Ectodermal cell (in vitro differentiated cells): ENCODE data around the gene ETNK2.

Source experiments
- H3K27ac ChIP-seq: 2 replicates; pipeline ENCODE4 v1.7.0; 2013; ENCODE audit warnings: mild to moderate bottlenecking, low read depth, low read length; ENCODE audit not compliant: insufficient read depth, poor library complexity, severe bottlenecking
- H3K27me3 ChIP-seq: 2 replicates; pipeline ENCODE4 v1.7.0; 2013; ENCODE audit warnings: mild to moderate bottlenecking, low read length; ENCODE audit not compliant: insufficient read depth, control insufficient read depth, poor library complexity, severe bottlenecking
- H3K36me3 ChIP-seq: one replicate; pipeline ENCODE4 v1.7.0; 2013; ENCODE audit warnings: low read length; ENCODE audit not compliant: control insufficient read depth, insufficient read depth
- H3K4me1 ChIP-seq: one replicate; pipeline ENCODE4 v1.7.0; 2013; ENCODE audit warnings: low read length; ENCODE audit not compliant: control insufficient read depth, insufficient read depth
- H3K4me3 ChIP-seq: 2 replicates; pipeline ENCODE4 v1.7.0; 2013; ENCODE audit warnings: low read depth, low read length, control low read depth; ENCODE audit not compliant: insufficient read depth
- H3K9me3 ChIP-seq: 2 replicates; pipeline ENCODE4 v1.7.0; 2013; ENCODE audit warnings: mild to moderate bottlenecking, low read length, moderate library complexity; ENCODE audit not compliant: control insufficient read depth
- WGBS, 2 experiments: methylation state at CpG; one replicate each; pipeline ENCODE4 v1.1.7; 2013; ENCODE audit warnings: missing lambda C conversion rate in 2 of 2; 5-methylcytosine and 5-hydroxymethylcytosine counted together

ETNK2 gene

DNA sequence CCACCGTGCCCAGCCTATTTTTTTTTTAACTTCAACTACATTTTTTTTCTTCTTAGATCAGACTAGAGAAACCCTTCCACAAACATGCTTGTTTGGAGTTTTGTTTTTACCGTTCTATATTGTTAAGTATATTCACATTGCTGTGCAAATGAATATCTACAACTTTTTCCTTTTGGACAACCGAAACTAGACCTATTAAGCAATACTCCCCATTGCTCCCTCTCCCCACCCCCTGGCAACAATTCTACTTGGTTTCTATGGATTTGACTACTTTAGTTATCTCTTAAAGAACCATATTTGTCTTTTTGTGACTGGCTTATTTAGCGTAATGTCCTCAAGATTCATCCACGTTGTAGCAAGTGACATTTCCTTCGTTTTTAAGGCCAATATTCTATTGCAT lies 19.1 kb downstream of the ETNK2 start:
- Histone ChIP-seq H3K4me3 (no peak overlapping the region), H3K27me3 (no peaks in the 10 kb centered on the region), H3K9me3 (no peaks in the 10 kb centered on the region), H3K36me3 (no peaks in the 10 kb centered on the region), H3K27ac (no peak overlapping the region), H3K4me1 (peaks cover 5% of the 10 kb centered on the region)
- 96 to 99% methylated on average over 4 of the region's 6 CpGs for WGBS, 2 experiments

DNA sequence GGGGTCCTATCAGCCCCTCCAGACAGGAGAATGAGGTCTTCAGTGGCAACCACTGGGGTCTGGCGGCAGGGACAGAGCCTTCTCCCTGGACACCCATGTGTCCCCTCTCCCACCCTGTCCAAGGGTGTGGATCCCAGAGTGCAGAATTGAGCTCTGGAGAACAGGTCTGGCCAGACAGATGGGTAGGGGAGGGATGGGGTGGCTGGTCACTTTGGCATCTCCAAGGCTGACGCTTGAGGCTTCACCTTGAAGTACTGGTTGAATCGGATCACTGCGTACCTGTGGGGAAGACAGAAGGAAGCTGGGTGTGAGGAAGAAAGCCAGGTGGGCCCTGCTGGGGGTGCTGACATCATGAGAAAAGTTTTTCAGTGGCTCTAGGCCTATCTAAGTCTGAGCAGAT lies 19.9 kb downstream of the ETNK2 start:
- no peaks in the 10 kb centered on the region for H3K9me3 ChIP-seq
- whole genome bisulfite sequencing, 2 experiments, result 85 to 93% methylated on average over 4 of the region's 4 CpGs
- H3K4me3 ChIP-seq, result no peak overlapping the region
- peaks cover 7% of the 10 kb centered on the region for H3K4me1 ChIP-seq
- no peaks in the 10 kb centered on the region for H3K36me3 ChIP-seq
- no peaks in the 10 kb centered on the region for H3K27me3 ChIP-seq
- H3K27ac ChIP-seq, result no peak overlapping the region

DNA sequence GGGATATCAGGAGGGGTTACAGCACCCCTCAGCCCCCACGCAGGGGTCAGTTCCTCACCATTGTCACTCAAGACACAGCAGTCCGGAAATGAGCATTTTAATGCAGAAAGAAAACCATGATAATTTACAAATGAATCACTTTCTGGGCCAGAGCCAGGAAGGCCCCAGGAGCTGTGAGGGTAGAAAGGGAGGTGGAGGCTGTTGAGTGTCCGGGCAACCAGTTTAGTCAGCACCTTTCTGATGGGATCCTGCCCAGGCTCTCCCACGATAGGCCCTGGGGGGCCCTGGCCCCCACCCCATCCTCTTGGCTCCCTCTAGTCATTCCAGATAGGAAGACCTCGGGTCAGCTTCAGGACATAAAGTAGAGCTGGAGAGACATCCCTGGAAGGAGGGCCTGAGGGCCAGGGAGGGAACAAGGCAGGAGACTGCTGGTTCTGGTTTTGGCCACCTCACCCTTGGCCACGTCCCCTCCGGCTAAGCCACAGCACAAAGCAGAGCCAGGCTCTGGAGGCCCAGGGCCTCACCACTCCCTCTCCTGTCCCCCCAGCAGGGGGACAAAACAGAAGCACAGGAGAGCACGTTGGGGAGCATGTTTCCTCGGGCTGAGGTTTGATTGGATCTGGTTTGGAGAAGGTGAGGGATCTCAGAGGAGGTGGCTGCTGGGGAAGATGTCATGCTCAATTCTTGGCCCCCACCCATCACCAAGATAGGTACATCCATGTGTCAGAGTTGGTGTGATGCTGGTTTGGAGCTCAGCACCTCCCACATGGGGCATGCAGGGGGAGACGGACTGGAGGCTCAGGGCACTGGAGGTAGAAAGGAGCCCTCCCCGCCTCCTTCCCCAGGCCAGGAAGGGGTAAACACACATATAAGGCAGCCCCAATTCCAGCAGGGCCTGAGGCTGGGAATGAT lies 20.6 kb downstream of the ETNK2 start:
- WGBS, 2 experiments, result 85 to 91% methylated on average over 11 of the region's 11 CpGs

DNA sequence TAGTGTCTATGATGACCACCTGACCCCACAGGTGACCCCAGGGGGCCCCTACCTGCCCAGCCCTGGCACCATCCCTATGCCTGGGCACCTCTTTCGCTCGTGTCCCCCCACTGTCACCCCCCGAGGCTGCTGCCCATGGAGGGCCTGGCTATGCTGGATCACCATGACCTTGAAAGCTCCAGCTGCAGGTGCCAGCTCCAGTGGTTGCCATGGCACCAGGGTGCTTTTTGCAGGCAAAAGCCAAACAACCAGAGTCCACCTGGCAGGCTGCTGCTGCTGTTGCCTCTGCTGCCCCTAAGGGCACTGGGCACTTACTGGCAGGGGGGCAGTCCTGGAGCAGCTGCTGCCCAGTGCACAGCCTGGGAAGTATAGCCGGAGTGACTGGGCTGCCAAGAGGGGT lies 21.7 kb downstream of the ETNK2 start:
- Histone ChIP-seq H3K4me1 (peaks cover 15% of the 10 kb centered on the region), H3K36me3 (no peaks in the 10 kb centered on the region), H3K9me3 (no peaks in the 10 kb centered on the region), H3K4me3 (no peak overlapping the region), H3K27ac (no peak overlapping the region), H3K27me3 (no peaks in the 10 kb centered on the region)
- WGBS, 2 experiments, result 94 to 96% methylated on average over 4 of the region's 4 CpGs

More for the DNA sequence above, 20.6 kb downstream of the ETNK2 start:
- Histone ChIP-seq H3K27ac (no peak overlapping the region), H3K4me1 (peaks cover 13% of the 10 kb centered on the region), H3K36me3 (no peaks in the 10 kb centered on the region), H3K9me3 (no peaks in the 10 kb centered on the region), H3K27me3 (no peaks in the 10 kb centered on the region), H3K4me3 (no peak overlapping the region)

DNA sequence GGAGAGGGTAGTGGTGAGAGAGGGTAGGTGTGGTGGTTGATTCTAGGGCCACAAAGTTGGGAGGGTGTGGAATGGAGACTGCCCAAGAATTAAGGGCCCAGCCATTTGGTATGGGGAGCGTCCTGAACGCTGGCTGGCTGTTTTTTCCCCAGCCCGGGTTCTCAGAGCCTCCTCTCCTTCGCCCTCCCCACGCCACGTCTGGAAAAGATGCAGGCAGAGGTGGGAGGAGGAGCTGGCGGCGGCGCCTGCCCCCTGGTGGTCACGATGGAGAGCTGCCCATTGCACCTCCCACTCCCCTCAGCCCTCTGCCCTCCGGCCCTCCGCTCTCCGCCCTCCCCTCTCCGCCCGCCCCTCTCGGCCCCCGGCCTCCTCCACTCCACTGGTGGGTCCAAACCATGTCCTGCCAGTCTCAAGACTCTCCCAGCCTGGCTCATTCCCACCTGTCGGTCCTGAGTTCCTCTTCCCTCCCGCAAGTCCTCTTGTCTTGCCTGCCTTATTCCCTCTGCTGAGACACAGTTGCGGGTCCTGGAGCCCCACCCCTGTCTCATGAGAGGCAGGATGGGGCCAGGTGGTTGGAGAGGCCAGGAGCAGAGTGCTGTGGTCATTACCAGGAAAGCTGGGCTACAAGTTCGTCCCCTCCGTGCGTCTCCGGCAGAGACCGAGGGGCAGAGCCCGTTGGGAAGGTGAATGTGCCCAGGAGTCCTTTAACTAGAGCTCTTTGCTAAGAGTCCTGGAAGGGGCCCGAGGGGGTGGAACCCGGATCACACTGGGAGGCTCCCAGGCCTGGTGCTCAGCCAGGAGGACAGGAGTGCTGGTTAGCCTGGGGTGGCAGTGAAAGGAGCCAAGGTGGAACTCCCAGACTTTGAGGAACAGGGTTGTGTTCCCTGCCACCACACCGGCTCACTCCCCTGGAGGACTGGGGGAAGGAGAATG lies 22.6 kb downstream of the ETNK2 start:
- Histone ChIP-seq H3K4me3 (no peak overlapping the region), H3K27ac (no peak overlapping the region), H3K27me3 (no peaks in the 10 kb centered on the region), H3K9me3 (no peaks in the 10 kb centered on the region), H3K36me3 (peaks cover 5% of the 10 kb centered on the region), H3K4me1 (peaks cover 15% of the 10 kb centered on the region)
- 42% methylated on average over 29 of the region's 29 CpGs for WGBS, 2 experiments

- H3K4me1 ChIP-seq, result peaks cover 15% of the 10 kb centered on the region
- WGBS, 2 experiments, result 85 to 86% methylated on average over 4 of the region's 4 CpGs
- no peaks in the 10 kb centered on the region for H3K27me3 ChIP-seq
- H3K27ac ChIP-seq, result no peak overlapping the region
- H3K9me3 ChIP-seq, result no peaks in the 10 kb centered on the region
- peaks cover 5% of the 10 kb centered on the region for H3K36me3 ChIP-seq
- H3K4me3 ChIP-seq, result no peak overlapping the region
Measured at GRCh38 chr1:204128464-204128963, 23.3 kb downstream of the ETNK2 start.

DNA sequence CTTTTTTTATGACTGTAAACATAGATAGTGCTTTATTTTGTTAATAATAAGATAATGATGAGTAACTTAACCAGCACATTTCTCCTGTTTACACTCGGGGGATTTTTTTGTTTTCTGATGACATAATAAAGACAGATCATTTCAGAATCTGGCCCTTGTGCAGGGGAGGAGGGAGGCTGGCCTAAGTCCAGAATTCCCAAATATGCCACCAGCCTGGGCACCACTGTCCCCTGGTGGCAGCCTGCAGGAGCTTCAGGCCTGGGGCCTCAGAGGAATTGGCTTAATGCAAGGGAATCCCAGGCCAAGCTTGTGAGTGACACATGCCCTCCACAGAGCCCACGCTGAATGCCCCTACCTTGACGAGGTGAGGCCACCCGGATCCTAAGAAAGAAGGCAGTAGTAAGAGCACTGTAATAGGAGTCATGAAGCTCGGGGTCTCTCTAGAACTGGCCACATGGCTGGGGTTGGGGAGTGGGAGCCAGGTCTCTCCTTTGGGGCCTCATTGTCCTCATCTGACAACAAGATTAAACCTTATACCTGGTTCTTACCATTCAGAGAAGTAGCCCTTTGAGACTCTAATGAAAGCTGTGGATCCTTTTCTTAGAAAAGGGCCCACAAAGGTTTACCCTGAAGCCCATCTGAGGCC lies 24.1 kb downstream of the ETNK2 start:
- no peak overlapping the region for H3K4me3 ChIP-seq
- H3K9me3 ChIP-seq, result no peaks in the 10 kb centered on the region
- peaks cover 9% of the 10 kb centered on the region for H3K36me3 ChIP-seq
- WGBS, 2 experiments, result 80 to 92% methylated on average over 4 to 5 of the region's 5 CpGs
- H3K4me1 ChIP-seq, result peaks cover 15% of the 10 kb centered on the region
- peak overlapping the region; percentile 38 for H3K27ac ChIP-seq
- H3K27me3 ChIP-seq, result no peaks in the 10 kb centered on the region

DNA sequence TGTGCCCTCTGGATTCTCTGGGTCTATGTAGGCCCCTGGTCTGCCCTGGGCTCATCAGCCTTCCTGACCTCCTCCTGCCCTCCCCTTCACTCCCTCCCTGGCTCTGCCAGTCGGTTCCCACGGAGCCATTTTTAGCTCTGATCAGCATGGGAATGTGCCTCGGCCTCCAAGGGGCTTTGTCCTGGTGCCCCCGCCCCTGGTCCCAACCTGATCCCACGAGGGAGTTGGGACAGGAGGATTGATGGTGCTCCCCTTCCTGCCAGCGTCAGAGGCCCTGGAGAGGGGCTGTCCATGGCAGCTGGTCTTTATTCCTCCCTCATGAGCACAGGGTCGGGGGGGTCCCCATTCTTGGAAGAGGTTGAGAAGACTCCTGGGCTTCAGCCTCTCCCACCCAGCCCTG lies 24.9 kb downstream of the ETNK2 start:
- no peaks in the 10 kb centered on the region for H3K9me3 ChIP-seq
- peak overlapping the region; percentile 74 for H3K27ac ChIP-seq
- peaks cover 13% of the 10 kb centered on the region for H3K36me3 ChIP-seq
- no peak overlapping the region for H3K4me3 ChIP-seq
- 57 to 62% methylated on average over 7 of the region's 7 CpGs for WGBS, 2 experiments
- peaks cover 15% of the 10 kb centered on the region for H3K4me1 ChIP-seq
- no peaks in the 10 kb centered on the region for H3K27me3 ChIP-seq

- Histone ChIP-seq H3K27ac (peak overlapping the region; percentile 74), H3K4me1 (peaks cover 15% of the 10 kb centered on the region), H3K27me3 (no peaks in the 10 kb centered on the region), H3K4me3 (no peak overlapping the region), H3K36me3 (peaks cover 16% of the 10 kb centered on the region), H3K9me3 (no peaks in the 10 kb centered on the region)
- 87 to 91% methylated on average over 8 of the region's 8 CpGs for WGBS, 2 experiments
Measured at GRCh38 chr1:204126386-204126785, 25.5 kb downstream of the ETNK2 start.
